Naive thymus-derived CD4-positive, alpha-beta T cell (primary cell): ENCODE data around the gene CHFR. TPM values are rescaled to one million over a fixed set of nuclear protein-coding genes. Genes with fewer than 3 reads are reported as not detected.
A peak's percentile ranks its signal among the peaks of the same experiment; 100 is the strongest.
"Not testable (repeated sequence)": the region's sequence is repeated elsewhere in the genome, so short reads cannot be mapped to it uniquely, and the experiment has no call there.

Source experiments
- ATAC-seq: fragments of 150-1000 bp; cut with Tn5 transposase; 2 replicates; pipeline ENCODE4 v1.10.0; 2021; ENCODE audit warnings: mild to moderate bottlenecking, moderate library complexity
- CTCF ChIA-PET: fragments of 350-600 bp; sonication (Branson Sonifier 250); formaldehyde crosslinking; loops from one replicate; lab custom pipeline; 2021; ENCODE audit warnings: antibody characterized with exemption; lab: Charles Lee
- POLR2A ChIA-PET: fragments of 350-600 bp; sonication (Branson Sonifier 250); formaldehyde crosslinking; loops from one replicate; lab custom pipeline; 2021; ENCODE audit warnings: antibody characterized with exemption, inconsistent platforms; lab: Charles Lee
- DNase-seq, 9 donors: peaks; one replicate each; pipeline versions ENCODE4 v3.0.0 to v3.0.0-alpha.2; 2020 to 2022; ENCODE audit warnings: mixed read lengths in 1 of 9
- H3K27ac ChIP-seq: one replicate; pipeline ENCODE4 v1.7.0; 2013; ENCODE audit warnings: mild to moderate bottlenecking, low read depth, low read length, moderate library complexity
- H3K27me3 ChIP-seq, 2 donors: one replicate each; pipeline ENCODE4 v1.7.0; 2013; ENCODE audit warnings: low read length in 2 of 2, mild to moderate bottlenecking in 2 of 2, moderate library complexity in 2 of 2; ENCODE audit not compliant: control insufficient read depth in 2 of 2, insufficient read depth in 2 of 2
- H3K36me3 ChIP-seq, 3 experiments: 1 replicate in 2 of 3; 2 replicates in 1 of 3; pipeline ENCODE4 v1.7.0; 2013; ENCODE audit warnings: low read length in 3 of 3, mild to moderate bottlenecking in 3 of 3, moderate library complexity in 1 of 3; ENCODE audit not compliant: insufficient read depth in 3 of 3, control insufficient read depth in 2 of 3
- H3K4me1 ChIP-seq, 2 donors: one replicate each; pipeline ENCODE4 v1.7.0; 2013; ENCODE audit warnings: low read length in 2 of 2, mild to moderate bottlenecking in 2 of 2, moderate library complexity in 1 of 2; ENCODE audit not compliant: control insufficient read depth in 2 of 2, insufficient read depth in 2 of 2
- H3K4me3 ChIP-seq: 2 replicates; pipeline ENCODE4 v1.7.0; 2013; ENCODE audit warnings: mild to moderate bottlenecking, low read length
- H3K9me3 ChIP-seq, 3 experiments: 1 replicate in 2 of 3; 2 replicates in 1 of 3; pipeline ENCODE4 v1.7.0; 2013; ENCODE audit warnings: low read length in 3 of 3; ENCODE audit not compliant: control insufficient read depth in 2 of 3
- H3K27ac Mint-ChIP-seq, 9 donors: one replicate each; pipeline ENCODE4 v1.8.0; 2020 to 2022; ENCODE audit warnings: mixed read lengths in 9 of 9, mild to moderate bottlenecking in 8 of 9, moderate library complexity in 5 of 9, inconsistent platforms in 2 of 9
- H3K27me3 Mint-ChIP-seq, 5 donors: one replicate each; pipeline ENCODE4 v1.8.0; 2021 to 2022; ENCODE audit warnings: mixed read lengths in 5 of 5, mild to moderate bottlenecking in 1 of 5
- H3K36me3 Mint-ChIP-seq, 5 donors: one replicate each; pipeline ENCODE4 v1.8.0; 2020 to 2022; ENCODE audit warnings: mixed read lengths in 5 of 5, mild to moderate bottlenecking in 3 of 5, inconsistent platforms in 1 of 5
- H3K4me1 Mint-ChIP-seq, 7 donors: one replicate each; pipeline ENCODE4 v1.8.0; 2020 to 2022; ENCODE audit warnings: mixed read lengths in 7 of 7, mild to moderate bottlenecking in 3 of 7, inconsistent platforms in 1 of 7
- H3K4me3 Mint-ChIP-seq, 10 donors: one replicate each; pipeline ENCODE4 v1.8.0; 2020 to 2022; ENCODE audit warnings: mild to moderate bottlenecking in 10 of 10, mixed read lengths in 10 of 10, moderate library complexity in 6 of 10, inconsistent platforms in 2 of 10
- H3K9me3 Mint-ChIP-seq, 11 donors: one replicate each; pipeline ENCODE4 v1.8.0; 2020 to 2022; ENCODE audit warnings: mixed read lengths in 11 of 11, mild to moderate bottlenecking in 4 of 11, inconsistent platforms in 1 of 11, moderate library complexity in 1 of 11
- intact Hi-C, 2 donors: fragments of 100-400 bp; cut with micrococcal nuclease; formaldehyde crosslinking; loops; one replicate each; pipeline ENCODE4 v1.15.1; 2023
- polyA plus RNA-seq, 2 donors: library from polyadenylated mRNA; unstranded; fragments of 300-500 nt; fragmentation: Illumina TruSeq; gene quantifications; one replicate each; pipeline ENCODE4 v1.2.3, GENCODE V29; 2021
- total RNA-seq, 6 experiments: library from RNA in 5 of 6; stranded (reverse) in 5 of 6; gene quantifications; 1 replicate in 5 of 6; 2 replicates in 1 of 6; pipeline ENCODE4 v1.2.3 and lab custom pipeline; 2021 to 2026

Gene CHFR
- total and polyA plus RNA-seq, 7 experiments from 2014 or later, result 25.2 to 97.8 (median 67.3) TPM

- ChIA-PET POLR2A (no interaction called here), CTCF (no interaction called here)
- DNase-seq (no peak), ATAC-seq (no peak)
- H3K36me3 Mint-ChIP-seq, result peaks cover 5 to 46% (median 19%) of the 10 kb centered on the region in 5 donors
- H3K4me1 Mint-ChIP-seq, result peaks cover 2 to 15% (median 8%) of the 10 kb centered on the region in 7 donors
- no peak overlapping the region for H3K4me3 Mint-ChIP-seq
- Histone ChIP-seq H3K4me3 (no peak overlapping the region), H3K27me3 (no peaks in the 10 kb centered on the region), H3K9me3 (no peaks in the 10 kb centered on the region), H3K36me3 (peaks cover 0 to 46% (median 9%) of the 10 kb centered on the region in 3 experiments), H3K27ac (no peak overlapping the region), H3K4me1 (peaks cover 0 to 9% of the 10 kb centered on the region in 2 donors)
- peak overlapping the region in 2 of 9 donors; percentile 52 to 68 for H3K27ac Mint-ChIP-seq
- H3K27me3 Mint-ChIP-seq, result no peaks in the 10 kb centered on the region
- H3K9me3 Mint-ChIP-seq, result no peaks in the 10 kb centered on the region
- intact Hi-C loops, result no loop called here
Measured at GRCh38 chr12:132861558-132861957, 25.8 kb downstream of the CHFR start.

GRCh38 chr12:132858718-132859266, 28.6 kb downstream of the CHFR start:
- CTCF ChIA-PET, result no interaction called here
- POLR2A ChIA-PET, result no interaction called here

DNA sequence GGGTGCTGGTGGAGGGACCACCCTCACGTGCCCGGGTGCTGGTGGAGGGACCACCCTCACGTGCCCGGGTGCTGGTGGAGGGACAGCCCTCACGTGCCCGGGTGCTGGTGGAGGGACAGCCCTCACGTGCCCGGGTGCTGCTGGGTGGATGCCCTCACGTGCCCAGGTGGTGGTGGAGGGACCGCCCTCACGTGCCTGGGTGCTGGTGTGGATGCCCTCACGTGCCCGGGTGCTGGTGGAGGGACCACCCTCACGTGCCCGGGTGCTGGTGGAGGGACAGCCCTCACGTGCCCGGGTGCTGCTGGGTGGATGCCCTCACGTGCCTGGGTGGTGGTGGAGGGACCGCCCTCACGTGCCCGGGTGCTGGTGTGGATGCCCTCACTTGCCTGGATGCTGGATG, 30.4 kb downstream of the CHFR start:
- CTCF ChIA-PET, H3K4me3 ChIP-seq, ATAC-seq, DNase-seq, POLR2A ChIA-PET, intact Hi-C loops, H3K4me1 ChIP-seq, H3K9me3 Mint-ChIP-seq, H3K4me3 Mint-ChIP-seq, H3K27ac ChIP-seq, H3K9me3 ChIP-seq, H3K4me1 Mint-ChIP-seq, H3K27me3 ChIP-seq, H3K27me3 Mint-ChIP-seq: not testable (repeated sequence)
- Mint-ChIP-seq H3K27ac (peak overlapping the region in 1 of 9 donors; percentile 25), H3K36me3 (peaks cover 17 to 61% (median 30%) of the 10 kb centered on the region in 5 donors)
- H3K36me3 ChIP-seq, result peaks cover 5 to 87% (median 13%) of the 10 kb centered on the region in 3 experiments

More at GRCh38 chr12:132858718-132859266, 28.6 kb downstream of the CHFR start:
- ATAC-seq, result no peak
- Histone ChIP-seq H3K36me3 (peaks cover 0 to 69% (median 9%) of the 10 kb centered on the region in 3 experiments), H3K4me1 (no peaks in the 10 kb centered on the region), H3K4me3 (no peak overlapping the region), H3K9me3 (no peaks in the 10 kb centered on the region), H3K27me3 (no peaks in the 10 kb centered on the region), H3K27ac (no peak overlapping the region)
- H3K4me3 Mint-ChIP-seq, result no peak overlapping the region
- intact Hi-C loops, result no loop called here
- H3K36me3 Mint-ChIP-seq, result peaks cover 17 to 58% (median 28%) of the 10 kb centered on the region in 5 donors
- no peaks in the 10 kb centered on the region for H3K9me3 Mint-ChIP-seq
- H3K27me3 Mint-ChIP-seq, result no peaks in the 10 kb centered on the region
- no peak for DNase-seq
- peak overlapping the region in 4 of 9 donors; percentile 34 to 76 (median 52) for H3K27ac Mint-ChIP-seq
- peaks cover 0 to 7% (median 2%) of the 10 kb centered on the region in 7 donors for H3K4me1 Mint-ChIP-seq

DNA sequence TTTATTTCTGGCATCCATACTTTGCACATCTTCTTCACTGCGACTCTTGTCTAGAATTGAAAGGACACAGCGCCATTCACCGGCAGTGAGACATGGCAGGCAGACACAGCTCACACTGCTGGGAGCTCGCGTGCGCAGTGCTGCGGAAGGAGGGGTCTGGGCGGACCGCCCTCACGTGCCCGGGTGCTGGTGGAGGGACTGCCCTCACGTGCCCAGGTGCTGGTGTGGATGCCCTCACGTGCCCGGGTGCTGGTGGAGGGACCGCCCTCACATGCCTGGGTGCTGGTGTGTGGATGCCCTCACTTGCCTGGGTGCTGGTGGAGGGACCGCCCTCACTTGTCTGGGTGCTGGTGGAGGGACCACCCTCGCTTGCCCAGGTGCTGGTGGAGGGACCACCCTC, 30.8 kb downstream of the CHFR start:
- H3K36me3 ChIP-seq, result peaks cover 5 to 87% (median 14%) of the 10 kb centered on the region in 3 experiments
- DNase-seq, result no peak
- H3K4me3 Mint-ChIP-seq, result no peak overlapping the region
- no peak for ATAC-seq
- ChIA-PET CTCF (no interaction called here), POLR2A (no interaction called here)
- intact Hi-C loops, result no loop called here
- peaks cover 17 to 60% (median 29%) of the 10 kb centered on the region in 5 donors for H3K36me3 Mint-ChIP-seq
- H3K27me3 ChIP-seq, result no peaks in the 10 kb centered on the region
- H3K27ac Mint-ChIP-seq, result no peak overlapping the region
- no peaks in the 10 kb centered on the region for H3K4me1 ChIP-seq
- no peaks in the 10 kb centered on the region for H3K27me3 Mint-ChIP-seq
- no peak overlapping the region for H3K4me3 ChIP-seq
- H3K9me3 ChIP-seq, result no peaks in the 10 kb centered on the region
- peaks cover 0 to 8% (median 4%) of the 10 kb centered on the region in 7 donors for H3K4me1 Mint-ChIP-seq
- no peak overlapping the region for H3K27ac ChIP-seq
- peaks cover 0 to under 1% (median 0%) of the 10 kb centered on the region in 11 donors for H3K9me3 Mint-ChIP-seq

- H3K4me3 Mint-ChIP-seq, ATAC-seq, H3K27me3 Mint-ChIP-seq, intact Hi-C loops, H3K9me3 ChIP-seq, H3K4me1 Mint-ChIP-seq, CTCF ChIA-PET, H3K27ac Mint-ChIP-seq, POLR2A ChIA-PET, H3K9me3 Mint-ChIP-seq, H3K4me1 ChIP-seq, H3K4me3 ChIP-seq, H3K27me3 ChIP-seq, DNase-seq, H3K27ac ChIP-seq: not testable (repeated sequence)
- H3K36me3 ChIP-seq, result peaks cover 10 to 87% (median 20%) of the 10 kb centered on the region in 3 experiments
- H3K36me3 Mint-ChIP-seq, result peaks cover 15 to 59% (median 30%) of the 10 kb centered on the region in 5 donors
Measured at GRCh38 chr12:132855211-132855610, 32.2 kb downstream of the CHFR start.

GRCh38 chr12:132853285-132854092, 33.9 kb downstream of the CHFR start:
- POLR2A ChIA-PET, result interaction anchor here (0.5 kb wide), 1 partner anchor 22 kb away, joined by 4 read pairs; no protein-coding TSS in a partner anchor

More at GRCh38 chr12:132853285-132854092, 33.9 kb downstream of the CHFR start:
- peaks cover 0 to 5% (median under 1%) of the 10 kb centered on the region in 7 donors for H3K4me1 Mint-ChIP-seq
- no peaks in the 10 kb centered on the region for H3K27me3 Mint-ChIP-seq
- H3K9me3 Mint-ChIP-seq, result peaks cover 0 to 2% (median 0%) of the 10 kb centered on the region in 11 donors
- DNase-seq, result no peak
- no peak overlapping the region for H3K4me3 Mint-ChIP-seq
- H3K27ac Mint-ChIP-seq, result no peak overlapping the region
- H3K27ac ChIP-seq, result no peak overlapping the region
- H3K36me3 ChIP-seq, result peaks cover 10 to 84% (median 15%) of the 10 kb centered on the region in 3 experiments
- intact Hi-C loops, result no loop called here
- no peaks in the 10 kb centered on the region for H3K4me1 ChIP-seq
- H3K9me3 ChIP-seq, result no peaks in the 10 kb centered on the region
- H3K36me3 Mint-ChIP-seq, result peaks cover 13 to 55% (median 26%) of the 10 kb centered on the region in 5 donors
- no peak for ATAC-seq
- no peaks in the 10 kb centered on the region for H3K27me3 ChIP-seq
- no peak overlapping the region for H3K4me3 ChIP-seq
- CTCF ChIA-PET, result no interaction called here
